GM21447 (cell line): ENCODE measurements around the gene GPRC5B.

Experiments
- ATAC-seq: cut with Tn5 transposase; IDR thresholded peaks from one replicate; pipeline ENCODE4 v1.9.1; 2021; ENCODE audit not compliant: unreplicated experiment

GPRC5B gene, protein sequence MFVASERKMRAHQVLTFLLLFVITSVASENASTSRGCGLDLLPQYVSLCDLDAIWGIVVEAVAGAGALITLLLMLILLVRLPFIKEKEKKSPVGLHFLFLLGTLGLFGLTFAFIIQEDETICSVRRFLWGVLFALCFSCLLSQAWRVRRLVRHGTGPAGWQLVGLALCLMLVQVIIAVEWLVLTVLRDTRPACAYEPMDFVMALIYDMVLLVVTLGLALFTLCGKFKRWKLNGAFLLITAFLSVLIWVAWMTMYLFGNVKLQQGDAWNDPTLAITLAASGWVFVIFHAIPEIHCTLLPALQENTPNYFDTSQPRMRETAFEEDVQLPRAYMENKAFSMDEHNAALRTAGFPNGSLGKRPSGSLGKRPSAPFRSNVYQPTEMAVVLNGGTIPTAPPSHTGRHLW

DNA sequence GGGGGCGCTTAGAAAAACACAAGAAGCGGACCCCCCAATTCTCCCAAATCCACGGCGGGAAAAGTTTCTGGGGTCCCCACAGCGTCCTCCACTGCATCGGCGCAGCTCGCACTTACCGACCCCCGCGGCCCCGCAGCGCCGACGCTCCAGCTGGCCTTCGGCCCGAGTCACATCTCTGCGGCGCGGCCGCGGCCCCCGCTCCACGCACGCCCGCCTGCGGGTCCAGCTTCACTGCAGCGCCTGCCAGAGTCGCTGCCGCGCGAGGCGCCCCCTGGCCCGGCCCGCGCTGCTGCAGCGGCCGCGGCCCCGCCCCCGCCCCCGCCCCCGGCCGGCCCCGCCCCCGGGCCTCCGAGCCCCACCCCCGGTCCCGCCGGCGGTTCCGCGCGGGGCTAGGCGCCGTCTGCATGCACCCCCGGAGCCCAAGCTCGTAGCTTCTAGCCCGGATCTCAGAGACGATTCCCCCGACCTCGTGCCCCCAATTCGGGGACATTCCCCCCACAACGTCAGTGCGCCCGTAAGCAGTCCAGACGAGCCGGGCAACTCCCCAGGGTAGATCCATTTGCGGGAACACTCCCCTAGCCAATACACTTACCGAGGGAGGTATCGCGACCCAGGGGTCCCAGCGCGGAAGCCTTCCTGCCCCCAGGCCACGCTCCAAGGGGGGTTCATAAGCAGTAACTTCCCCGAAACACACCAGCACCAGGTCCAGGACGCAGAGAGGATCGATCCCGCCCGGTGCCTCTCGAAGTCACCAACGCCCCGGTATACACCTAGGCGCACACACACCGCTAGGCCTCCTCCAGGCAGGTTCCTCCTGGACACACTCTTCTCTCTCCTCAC lies at the start of gene GPRC5B:
Gene GPRC5B (minus strand): TSS at position 238 of the 840 bp plus-strand sequence. CDS start 12,003 bp downstream, outside the sequence.
- ATAC-seq = no peak

DNA sequence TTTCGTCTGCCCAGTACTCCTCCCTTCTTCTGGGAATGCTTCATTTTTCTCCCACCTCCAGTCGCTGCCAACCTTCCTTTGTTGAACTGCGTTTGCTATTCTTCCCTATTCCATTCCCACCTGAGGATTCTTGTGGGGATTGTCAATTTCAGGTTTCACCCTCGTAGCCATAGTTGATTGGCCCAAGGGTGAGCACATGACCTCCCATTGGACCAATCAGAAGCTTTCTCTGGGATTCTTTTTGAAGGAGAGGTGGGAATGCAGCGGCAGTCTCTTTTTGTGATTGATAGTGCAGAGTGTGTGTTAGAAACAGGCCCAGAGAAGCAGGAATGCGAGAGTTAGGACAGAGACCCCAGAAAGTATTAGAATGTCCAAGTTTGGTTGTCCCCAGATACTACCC lies 49.1 kb upstream of the GPRC5B start:
- ATAC-seq = no peak

DNA sequence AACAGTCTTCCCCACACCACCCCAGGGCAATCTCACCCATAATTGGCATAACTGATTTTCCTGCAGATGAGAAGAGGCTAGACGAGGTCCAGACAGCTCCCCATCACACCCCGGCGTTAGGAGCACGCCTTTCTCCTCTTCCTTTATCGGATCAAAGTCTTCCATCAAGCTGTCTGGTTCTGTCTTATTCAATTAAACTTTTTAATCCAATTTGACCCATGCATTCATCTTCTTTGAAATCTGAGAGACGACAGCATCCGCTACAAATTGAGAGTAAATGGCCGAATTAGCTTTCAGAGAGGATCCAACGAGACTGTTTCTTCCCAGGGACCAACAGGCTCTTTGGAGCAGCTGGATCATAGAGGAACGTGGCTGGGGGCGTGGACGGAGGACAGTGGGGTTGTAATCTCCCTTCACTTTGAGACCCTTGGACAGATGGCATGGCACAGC lies 44.4 kb upstream of the GPRC5B start:
- no peak for ATAC-seq

DNA sequence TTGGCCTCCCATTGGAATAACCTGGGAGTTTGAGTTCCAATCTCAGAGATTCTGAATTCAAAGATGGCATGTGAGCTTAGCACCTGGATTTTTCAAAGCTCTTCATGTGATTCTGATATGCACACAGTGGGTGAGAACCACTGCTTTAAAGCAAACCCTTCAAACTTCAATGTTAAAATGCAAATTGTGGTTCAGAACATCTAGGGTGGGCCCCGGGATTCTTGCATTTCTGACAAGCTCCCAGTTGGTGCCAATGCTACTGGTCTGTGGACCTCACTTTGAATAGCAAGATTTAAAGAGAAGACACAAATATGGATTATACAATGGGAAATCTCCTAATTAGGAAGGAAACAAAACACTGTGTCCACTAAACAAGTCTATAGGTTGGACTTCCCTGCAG lies 43.8 kb upstream of the GPRC5B start:
- ATAC-seq = no peak

DNA sequence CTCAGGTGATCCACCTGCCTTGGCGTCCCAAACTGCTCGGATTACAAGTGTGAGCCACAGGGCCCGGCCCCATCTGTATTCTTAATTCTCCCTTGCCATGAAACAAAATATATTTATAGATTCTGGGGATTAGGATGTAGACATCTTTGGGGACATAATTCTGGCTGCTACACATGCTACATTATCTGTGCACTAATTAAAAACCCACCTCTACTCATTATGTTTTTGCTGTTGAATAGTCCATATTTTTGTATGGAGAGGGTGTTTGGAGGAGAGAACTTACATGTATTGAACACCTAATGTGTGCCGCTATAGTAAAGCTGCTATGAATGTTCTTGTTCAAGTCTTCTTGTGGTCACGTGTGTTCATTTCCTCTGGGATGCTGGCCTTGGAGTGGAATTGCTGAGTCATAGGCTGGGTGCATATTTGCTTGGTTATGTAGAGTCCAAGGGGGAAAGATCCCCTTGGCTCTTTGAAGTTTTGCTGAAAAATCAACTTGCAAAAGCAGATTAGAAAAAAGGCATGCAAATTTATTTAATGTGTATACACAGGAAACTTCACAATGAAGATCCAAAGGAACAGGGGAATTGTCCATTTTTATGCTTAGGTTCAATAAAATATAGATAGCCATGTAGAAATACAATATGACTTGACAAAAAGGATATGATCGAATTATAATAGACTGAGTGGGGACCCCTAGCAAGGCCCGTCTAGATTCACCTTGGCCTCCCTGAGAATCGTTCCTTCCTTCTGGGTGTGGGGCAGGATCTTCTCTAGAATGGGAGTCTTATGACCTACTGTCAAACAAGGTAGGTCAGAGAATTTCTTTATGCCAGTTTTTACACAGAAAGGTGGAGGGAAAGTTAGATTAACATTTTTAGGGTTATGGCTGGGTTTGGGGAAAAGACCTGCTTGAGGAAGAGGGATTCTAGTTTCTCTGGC lies 42.1 kb upstream of the GPRC5B start:
- ATAC-seq = no peak

DNA sequence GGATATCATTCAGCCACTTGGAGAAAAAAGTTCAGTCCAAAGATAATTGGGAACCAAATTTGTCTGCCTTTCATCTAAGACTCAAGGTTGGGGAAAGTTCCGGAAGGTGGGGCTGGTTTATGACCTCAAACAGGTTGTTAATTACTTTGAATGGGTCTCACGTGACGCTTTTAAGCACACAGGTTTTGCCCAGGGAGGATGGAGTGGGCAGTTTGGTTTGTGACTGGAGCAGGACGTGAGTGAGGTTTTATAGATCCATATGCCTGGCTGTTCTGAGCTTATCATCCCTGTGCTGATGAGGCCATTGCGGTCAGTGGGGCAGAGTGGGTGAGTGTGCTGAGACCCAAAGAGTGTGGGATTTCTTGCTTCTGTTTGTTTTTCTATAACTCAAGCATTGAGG lies 38.7 kb upstream of the GPRC5B start:
- ATAC-seq = no peak

DNA sequence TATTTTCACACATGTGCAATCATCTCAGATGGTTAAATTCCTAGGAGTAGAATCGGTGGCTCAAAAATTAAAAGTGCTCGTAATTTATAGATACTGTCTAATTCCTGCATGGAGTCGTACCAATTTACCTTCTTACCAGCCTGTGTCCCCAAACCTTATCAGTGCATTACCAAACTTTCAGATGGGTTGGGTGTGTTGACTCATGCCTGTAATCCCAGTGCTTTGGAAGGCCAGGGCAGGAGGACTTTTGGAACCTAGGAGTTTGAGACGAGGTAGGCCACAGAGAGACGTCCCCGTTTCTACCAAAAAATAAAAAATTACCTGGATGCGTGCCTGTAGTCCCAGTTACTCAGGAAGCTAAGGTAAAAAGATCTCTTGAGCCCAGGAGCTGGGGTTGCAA lies 34.5 kb upstream of the GPRC5B start:
- ATAC-seq = no peak

DNA sequence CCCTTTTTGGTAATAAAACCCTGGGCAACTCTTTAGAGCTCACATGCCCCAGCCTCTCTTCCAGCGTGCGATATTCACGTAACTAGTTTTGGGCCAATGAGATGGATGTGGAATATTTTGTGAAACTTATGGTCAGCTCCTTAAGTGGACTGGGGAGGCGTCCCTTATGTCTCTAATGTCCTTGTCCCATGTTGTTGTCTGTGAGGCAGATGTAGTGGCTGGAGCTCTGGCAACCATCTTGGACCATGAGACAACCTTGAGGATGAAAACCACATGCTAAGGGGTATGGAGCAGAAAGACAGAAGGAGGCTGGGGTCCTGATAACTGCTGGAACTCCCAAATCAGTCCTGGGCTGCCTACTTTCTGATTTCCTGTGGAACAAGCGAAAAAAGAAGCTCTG lies 31.4 kb upstream of the GPRC5B start:
- no peak for ATAC-seq

DNA sequence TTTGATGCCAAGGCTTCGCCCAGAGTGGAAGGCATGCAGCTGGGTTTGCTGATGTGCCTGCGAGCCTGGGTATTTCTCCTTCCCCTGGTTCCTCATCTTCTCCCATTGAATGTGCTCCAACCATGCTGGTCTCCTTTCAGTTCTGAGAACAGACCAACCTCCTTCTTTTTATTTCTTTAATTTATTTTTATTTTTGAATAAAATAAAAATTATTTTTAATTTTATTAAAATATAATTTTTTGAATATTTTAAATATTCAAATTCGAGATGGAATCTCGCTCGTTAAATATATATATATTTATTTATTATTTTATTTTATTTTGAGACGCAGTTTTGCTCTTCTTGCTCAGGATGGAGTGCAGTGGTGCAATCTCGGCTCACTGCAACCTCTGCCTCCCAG lies 30.2 kb upstream of the GPRC5B start:
- ATAC-seq = no peak

DNA sequence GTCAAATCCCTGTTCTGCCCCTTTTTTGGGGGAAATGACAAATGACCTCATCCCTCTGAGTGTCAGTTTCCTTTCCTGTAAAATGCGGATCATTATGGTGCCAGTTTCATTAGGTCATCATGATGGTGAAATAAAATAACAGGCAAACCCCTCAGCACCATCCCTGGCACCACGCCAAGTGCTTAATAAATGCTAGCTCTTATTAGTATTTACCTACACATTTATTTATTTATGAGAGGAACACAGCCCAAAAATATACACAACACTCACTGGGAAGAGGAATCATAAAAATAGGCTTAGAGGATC lies 28.6 kb upstream of the GPRC5B start:
- ATAC-seq = no peak

DNA sequence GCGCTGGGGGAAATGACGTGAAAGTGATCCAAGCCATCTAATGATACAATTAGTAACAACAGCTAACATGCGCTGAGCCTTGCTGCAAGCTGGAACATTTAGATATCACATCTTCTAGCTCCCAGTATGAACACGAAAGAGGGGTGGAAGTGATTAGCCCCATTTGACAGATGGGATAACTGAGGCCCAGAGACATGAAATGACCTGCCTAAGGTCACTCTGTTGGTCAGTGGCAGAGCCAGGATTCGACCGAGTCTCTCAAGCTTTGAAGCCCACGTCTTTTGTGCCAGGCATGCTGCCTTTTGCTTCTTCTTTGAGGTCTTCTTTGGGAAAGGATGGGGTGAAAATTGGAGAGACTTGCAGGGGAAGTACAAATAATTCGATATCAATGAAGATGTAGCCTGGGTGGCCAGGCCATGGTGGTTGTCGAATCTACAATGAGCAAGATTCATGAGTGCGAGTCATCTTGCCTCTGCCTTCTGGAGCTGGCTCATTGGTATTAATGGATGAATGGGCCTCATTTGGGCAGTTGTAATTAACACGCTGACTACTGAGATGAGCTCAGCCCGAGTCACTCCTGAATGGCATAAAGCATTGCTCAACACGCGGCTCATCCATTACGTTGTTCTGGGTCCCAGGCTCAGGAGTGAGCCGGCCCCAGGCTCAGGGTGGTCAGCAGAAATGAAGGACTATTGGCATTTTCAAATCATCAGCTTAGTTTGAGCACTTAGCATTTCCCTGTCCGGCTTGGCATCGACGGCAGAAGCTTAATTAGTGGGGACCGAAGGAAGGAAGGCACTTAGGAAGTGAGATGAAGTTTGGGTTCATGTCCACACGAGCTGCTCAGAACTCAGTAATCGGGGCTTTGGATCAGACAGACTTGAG lies 28.0 kb upstream of the GPRC5B start:
- no peak for ATAC-seq

DNA sequence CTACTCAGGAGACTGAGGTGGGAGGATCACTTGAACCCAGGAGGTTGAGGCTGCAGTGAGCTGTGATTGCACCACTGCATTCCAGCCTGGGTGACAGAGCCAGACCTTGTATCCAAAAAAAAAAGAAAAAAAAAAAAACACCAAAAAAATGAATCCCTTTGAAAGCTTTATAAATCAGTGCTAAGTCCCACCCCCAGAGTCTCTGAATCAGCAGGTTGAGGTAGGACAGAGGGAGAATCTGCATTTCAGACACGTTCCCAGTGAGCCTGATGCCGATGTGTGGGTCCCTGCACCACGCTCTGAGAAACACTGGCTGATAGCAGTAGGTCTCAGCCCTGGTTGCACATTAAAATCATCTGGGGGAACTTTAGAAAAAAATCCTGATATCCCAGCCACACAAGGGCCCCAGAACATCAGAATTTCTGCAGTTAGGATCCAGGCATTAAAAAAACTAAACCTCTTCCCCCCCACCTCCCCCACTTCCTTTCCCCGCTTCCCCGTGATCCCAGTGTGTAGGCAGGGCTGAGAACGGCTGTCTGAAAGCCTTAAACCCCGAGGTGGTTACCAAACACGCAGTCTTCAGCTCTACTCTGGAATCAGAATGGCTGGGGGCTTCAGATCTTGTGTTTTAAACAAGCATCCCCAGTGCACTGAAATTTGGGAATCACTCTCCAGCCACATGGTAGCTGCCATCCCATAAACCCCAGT lies 27.3 kb upstream of the GPRC5B start:
- ATAC-seq = no peak

DNA sequence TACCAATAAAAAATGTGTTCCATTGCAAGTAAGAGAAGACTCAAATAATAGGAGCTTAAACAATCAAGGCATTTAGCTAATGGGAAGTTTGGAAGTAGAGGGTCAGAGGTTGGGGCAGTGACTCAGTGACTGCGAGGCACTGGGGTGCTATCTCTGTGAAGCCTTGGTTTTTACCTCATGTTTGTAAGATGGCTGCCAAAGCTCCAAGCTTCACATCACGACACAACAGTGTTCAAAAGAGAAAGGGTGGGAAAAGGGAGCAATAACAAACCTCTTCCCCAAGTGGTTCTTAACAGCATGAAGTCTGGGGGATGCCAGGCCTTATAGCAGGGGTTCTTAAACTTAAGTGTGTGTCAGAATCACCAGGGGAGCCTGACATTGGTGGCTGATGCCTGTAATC lies 26.6 kb upstream of the GPRC5B start:
- no peak for ATAC-seq

DNA sequence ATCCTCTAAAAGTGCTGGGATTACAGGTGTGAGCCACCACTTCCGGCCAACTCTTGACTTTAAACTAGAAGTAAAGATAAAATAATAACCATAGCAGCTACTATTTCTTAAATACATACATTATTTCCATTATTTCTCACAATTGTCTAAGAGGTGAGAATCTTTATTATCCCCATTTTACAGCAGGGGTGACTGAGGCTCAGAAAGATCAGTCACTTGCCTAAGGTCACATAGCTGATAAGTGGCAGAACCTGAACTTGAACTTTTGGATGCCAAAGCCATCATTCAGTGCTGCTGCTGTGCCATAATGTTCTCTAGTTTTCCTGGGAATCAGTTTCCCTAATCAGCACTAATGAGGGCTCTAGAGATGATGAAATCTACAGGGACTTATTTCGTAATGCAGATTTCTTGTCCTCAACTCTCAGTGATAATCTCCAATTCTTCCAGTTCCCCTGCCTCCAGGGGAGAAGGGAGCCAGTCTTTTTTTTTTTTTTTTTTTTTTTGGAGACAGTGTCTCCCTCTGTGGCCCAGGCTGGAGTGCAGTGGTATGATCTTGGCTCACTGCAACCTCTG lies 25.2 kb upstream of the GPRC5B start:
- ATAC-seq = no peak

DNA sequence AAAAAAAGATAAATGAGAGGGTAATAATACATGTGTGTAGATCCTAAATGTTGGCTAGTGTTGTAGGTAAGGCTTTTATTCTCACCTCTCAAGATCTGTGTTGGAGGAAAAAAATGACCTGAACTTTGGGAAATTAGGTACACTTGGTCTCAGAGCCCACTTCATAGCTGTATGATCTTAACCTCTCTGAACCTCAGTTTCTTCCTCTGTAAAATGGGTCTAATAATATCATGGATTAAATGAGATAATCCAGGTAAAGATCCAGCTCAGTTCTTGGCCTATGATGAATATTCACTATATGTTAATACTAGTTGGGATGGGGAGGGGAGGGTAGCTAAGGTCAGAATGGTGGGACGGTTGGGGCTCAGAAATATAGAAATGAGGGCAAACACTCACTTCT lies 24.3 kb upstream of the GPRC5B start:
- ATAC-seq = no peak

DNA sequence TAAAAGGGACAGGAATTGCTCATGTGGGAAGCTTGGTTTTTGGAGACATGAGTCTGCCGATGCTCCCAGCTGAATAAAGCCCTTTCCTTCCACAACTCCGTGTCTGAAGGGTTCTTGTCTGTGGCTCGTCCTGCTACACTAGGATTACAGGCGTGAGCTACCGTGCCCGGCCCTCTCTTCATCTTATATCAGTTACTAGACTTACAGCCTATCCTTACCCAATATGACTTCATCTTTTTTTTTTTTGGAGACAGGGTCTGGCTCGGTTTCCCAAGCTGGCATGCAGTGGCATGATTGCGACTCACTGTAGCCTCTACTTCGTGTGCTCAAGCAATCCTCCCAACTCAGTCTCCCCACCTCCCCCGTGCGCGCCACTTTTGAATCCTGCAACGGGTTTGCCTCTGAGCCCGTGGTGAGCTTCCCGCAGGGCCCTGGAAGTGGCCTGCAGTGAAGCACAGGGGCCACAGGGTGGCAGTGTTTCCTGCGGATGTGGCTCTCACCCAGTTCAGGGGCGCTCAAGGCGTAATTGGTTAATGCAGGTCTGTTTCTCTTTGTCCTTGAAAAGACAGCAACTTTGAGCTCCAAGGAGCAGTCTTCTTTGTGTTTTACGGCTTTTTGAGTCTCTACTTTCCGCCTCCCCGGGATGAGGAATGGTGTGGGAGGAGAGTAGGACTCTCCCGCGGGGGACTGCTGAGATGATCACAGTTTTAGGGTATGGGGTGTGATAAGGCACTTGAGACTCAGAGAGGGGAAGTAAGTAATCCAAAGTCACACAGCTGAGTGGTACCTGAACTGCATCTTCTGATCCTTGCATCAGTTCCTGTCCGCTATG lies 22.7 kb upstream of the GPRC5B start:
- no peak for ATAC-seq

DNA sequence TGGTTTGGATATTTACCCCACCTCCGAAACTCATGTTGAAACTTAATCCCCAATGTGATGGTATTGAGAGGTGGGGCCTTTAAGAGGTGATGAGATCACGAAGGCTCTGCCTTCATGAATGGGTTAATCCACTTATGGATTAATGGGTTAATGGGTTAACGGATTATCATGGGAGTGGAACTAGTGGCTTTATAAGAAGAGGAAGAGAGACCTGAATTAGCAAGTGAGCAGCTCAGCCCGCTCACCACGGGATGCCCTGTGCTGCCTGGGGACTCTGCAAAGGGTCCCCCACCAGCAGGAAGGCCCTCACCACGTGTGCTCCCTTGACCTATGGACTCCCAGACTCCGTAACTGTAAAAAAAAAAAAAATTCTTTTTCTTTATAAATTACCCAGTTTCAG lies 16.5 kb upstream of the GPRC5B start:
- ATAC-seq = no peak

DNA sequence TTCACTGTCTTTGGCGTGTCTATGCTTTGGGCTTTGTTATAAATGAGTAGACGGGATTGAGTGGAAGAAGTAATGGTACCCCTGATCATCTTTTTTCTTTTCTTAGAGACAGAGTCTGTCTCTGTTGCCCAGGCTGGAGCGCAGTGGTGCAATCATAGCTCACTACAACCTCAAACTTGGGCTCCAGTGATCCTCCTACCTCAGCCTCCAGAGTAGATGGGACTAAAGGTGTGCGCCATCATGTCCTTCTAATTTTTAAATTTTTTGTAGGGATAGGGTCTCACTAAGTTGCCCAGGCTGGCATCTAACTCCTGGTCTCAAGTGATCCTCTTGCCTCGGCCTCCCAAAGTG lies 14.9 kb upstream of the GPRC5B start:
- ATAC-seq = no peak
